Activated T-helper 2 cell treated with anti-CD3 and anti-CD28 coated beads, Interferon-gamma antibody, Interleukin-2, Interleukin-4, amounts not matched to agents 10 μg/mL and 5 μg/mL and 100 μg/mL, durations not matched to agents 14 hours and 24 hours and 36 hours (primary cell): Measurements from ENCODE around the gene MXD1. TPM values are rescaled to one million over a fixed set of nuclear protein-coding genes. Genes with fewer than 3 reads are reported as not detected.

ENCODE experiments used
- DNase-seq: peaks from one replicate; pipeline ENCODE4 v3.0.0; 2021; ENCODE audit warnings: low spot score
- H3K27ac Mint-ChIP-seq: one replicate; pipeline ENCODE4 v1.8.0; 2021; ENCODE audit warnings: mixed read lengths
- H3K27me3 Mint-ChIP-seq: one replicate; pipeline ENCODE4 v1.8.0; 2021; ENCODE audit warnings: low read depth, mixed read lengths
- H3K36me3 Mint-ChIP-seq: one replicate; pipeline ENCODE4 v1.8.0; 2021; ENCODE audit warnings: low read depth, mixed read lengths
- H3K4me1 Mint-ChIP-seq: one replicate; pipeline ENCODE4 v1.8.0; 2021; ENCODE audit warnings: low read depth, mixed read lengths
- H3K4me3 Mint-ChIP-seq: one replicate; pipeline ENCODE4 v1.8.0; 2021; ENCODE audit warnings: low read depth, mild to moderate bottlenecking, moderate library complexity, mixed read lengths
- H3K9me3 Mint-ChIP-seq: one replicate; pipeline ENCODE4 v1.8.0; 2021; ENCODE audit warnings: mixed read lengths
- intact Hi-C: fragments of 100-400 bp; cut with micrococcal nuclease; formaldehyde crosslinking; loops from one replicate; pipeline ENCODE4 v1.15.1; 2023
- total RNA-seq: library from RNA; stranded (reverse); gene quantifications from 2 replicates; pipeline ENCODE4 v1.2.3, GENCODE V29; 2022

The MXD1 gene
- total RNA-seq, 1 donor from 2014 or later: 10.0 TPM

DNA sequence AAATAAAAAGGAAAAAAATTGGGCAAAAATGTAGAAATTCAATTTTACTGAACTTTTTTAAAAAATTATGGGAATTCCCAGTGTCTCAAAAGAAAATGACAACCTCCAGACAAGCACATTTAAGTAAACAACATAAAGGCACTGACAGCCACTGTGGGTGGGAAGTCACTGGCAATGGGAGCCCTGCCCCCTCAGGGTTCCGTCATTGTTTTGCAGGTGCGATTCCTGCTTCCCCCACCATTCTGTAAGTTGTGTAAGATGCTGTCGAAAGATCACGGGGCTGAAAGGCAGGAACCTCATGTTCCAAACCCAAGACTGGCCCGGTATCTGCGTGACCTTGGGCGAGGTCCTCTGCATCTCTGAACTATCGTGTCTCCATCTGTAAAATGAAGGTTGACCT is 62.3 kb downstream of the MXD1 start:
- Mint-ChIP-seq H3K4me3 (no peak overlapping the region), H3K27me3 (no peaks in the 10 kb centered on the region), H3K36me3 (no peaks in the 10 kb centered on the region), H3K9me3 (no peaks in the 10 kb centered on the region), H3K4me1 (peaks cover 17% of the 10 kb centered on the region), H3K27ac (no peak overlapping the region)
- intact Hi-C loops: no loop called here
- no peak for DNase-seq

GRCh38 chr2:69977906-69978482 is 63.1 kb downstream of the MXD1 start:
- Mint-ChIP-seq H3K4me1 (peaks cover 17% of the 10 kb centered on the region), H3K27ac (no peak overlapping the region), H3K9me3 (no peaks in the 10 kb centered on the region), H3K27me3 (no peaks in the 10 kb centered on the region), H3K4me3 (no peak overlapping the region), H3K36me3 (no peaks in the 10 kb centered on the region)
- DNase-seq: no peak
- intact Hi-C loops: no loop called here

DNA sequence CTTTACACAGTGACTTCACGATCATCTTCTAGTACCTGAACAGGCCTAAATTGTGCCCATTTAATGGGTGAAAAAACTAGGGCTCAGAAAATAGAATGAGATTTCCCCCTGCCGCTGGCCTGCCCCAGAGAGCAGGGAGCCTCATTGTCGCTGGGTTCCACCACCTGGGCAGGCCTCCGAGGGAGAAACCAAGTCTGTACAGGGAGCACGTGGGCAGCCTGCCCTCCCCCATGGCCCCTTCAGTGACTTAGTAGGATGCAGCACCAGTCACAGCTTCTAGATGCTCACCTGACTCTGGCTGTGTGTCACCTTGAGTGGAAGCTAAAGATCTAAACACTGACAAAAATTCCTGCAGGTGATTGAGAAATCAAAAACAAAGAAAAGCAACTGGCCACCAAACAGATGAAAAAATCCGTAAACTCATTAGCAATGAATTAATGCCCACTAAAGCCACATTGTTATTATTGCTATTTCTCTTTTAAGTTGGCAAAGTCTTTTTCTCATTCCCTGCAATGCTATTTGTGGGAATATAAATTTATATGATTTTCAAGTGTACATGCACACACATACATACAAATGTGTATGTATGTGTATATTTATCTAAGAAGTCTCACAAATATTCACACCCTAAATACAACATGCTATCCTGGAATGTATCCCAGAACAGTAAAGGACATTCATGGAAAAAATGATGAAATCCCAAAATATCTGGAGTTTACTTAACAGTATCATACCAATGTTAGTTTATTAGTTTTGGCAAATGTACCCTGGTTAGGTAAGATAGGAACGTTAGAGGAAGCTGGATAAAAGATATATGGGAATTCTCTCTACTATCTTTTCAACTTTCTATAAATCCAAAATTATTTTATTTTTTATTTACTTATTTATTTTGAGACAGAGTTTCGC is 65.2 kb downstream of the MXD1 start:
- Mint-ChIP-seq H3K27ac (no peak overlapping the region), H3K36me3 (no peaks in the 10 kb centered on the region), H3K4me1 (peaks cover 13% of the 10 kb centered on the region), H3K4me3 (no peak overlapping the region), H3K27me3 (no peaks in the 10 kb centered on the region), H3K9me3 (no peaks in the 10 kb centered on the region)
- DNase-seq: no peak
- intact Hi-C loops: no loop called here

GRCh38 chr2:69983392-69983966 is 68.6 kb downstream of the MXD1 start:
- H3K27ac Mint-ChIP-seq: no peak overlapping the region
- DNase-seq: no peak
- peaks cover 3% of the 10 kb centered on the region for H3K4me1 Mint-ChIP-seq
- no peak overlapping the region for H3K4me3 Mint-ChIP-seq
- no peaks in the 10 kb centered on the region for H3K9me3 Mint-ChIP-seq
- H3K27me3 Mint-ChIP-seq: no peaks in the 10 kb centered on the region
- intact Hi-C loops: no loop called here
- H3K36me3 Mint-ChIP-seq: no peaks in the 10 kb centered on the region

DNA sequence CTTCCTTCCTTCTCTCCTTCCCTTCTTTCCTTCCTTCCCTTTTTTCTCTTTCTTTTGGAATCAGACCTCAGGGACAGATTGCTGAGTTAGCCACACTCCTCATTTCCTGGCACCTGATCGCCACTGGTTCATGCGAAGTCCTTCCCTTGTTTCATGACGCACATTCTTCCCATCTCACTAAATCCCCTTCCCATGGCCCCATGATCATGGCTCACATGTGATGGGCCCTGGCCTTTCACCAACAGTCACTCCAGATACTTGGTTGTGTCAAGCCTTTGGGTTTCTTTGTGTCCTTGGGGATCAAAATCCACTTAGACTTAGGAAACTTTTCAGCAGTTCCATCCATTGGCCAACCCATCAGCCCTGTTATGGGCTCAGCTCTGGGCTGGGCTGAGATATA is 70.3 kb downstream of the MXD1 start:
- intact Hi-C loops: no loop called here
- Mint-ChIP-seq H3K4me3 (no peak overlapping the region), H3K9me3 (no peaks in the 10 kb centered on the region), H3K4me1 (peaks cover 3% of the 10 kb centered on the region), H3K27ac (no peak overlapping the region), H3K36me3 (no peaks in the 10 kb centered on the region), H3K27me3 (no peaks in the 10 kb centered on the region)
- DNase-seq: no peak

GRCh38 chr2:69985688-69986087 is 70.8 kb downstream of the MXD1 start:
- Mint-ChIP-seq H3K27ac (no peak overlapping the region), H3K4me3 (no peak overlapping the region), H3K27me3 (no peaks in the 10 kb centered on the region), H3K4me1 (peaks cover 3% of the 10 kb centered on the region), H3K9me3 (no peaks in the 10 kb centered on the region), H3K36me3 (no peaks in the 10 kb centered on the region)
- DNase-seq: no peak
- intact Hi-C loops: no loop called here

GRCh38 chr2:69986691-69987090 is 71.8 kb downstream of the MXD1 start:
- no peaks in the 10 kb centered on the region for H3K9me3 Mint-ChIP-seq
- no peak overlapping the region for H3K4me3 Mint-ChIP-seq
- H3K27me3 Mint-ChIP-seq: no peaks in the 10 kb centered on the region
- no peak for DNase-seq
- intact Hi-C loops: no loop called here
- peaks cover 4% of the 10 kb centered on the region for H3K4me1 Mint-ChIP-seq
- H3K36me3 Mint-ChIP-seq: no peaks in the 10 kb centered on the region
- no peak overlapping the region for H3K27ac Mint-ChIP-seq

- no peak overlapping the region for H3K4me3 Mint-ChIP-seq
- peak overlapping the region; percentile 17 for H3K27ac Mint-ChIP-seq
- H3K9me3 Mint-ChIP-seq: no peaks in the 10 kb centered on the region
- no peaks in the 10 kb centered on the region for H3K36me3 Mint-ChIP-seq
- DNase-seq: no peak
- intact Hi-C loops: no loop called here
- peaks cover 4% of the 10 kb centered on the region for H3K4me1 Mint-ChIP-seq
- no peaks in the 10 kb centered on the region for H3K27me3 Mint-ChIP-seq
Observed at GRCh38 chr2:69988086-69988635, 73.3 kb downstream of the MXD1 start.

DNA sequence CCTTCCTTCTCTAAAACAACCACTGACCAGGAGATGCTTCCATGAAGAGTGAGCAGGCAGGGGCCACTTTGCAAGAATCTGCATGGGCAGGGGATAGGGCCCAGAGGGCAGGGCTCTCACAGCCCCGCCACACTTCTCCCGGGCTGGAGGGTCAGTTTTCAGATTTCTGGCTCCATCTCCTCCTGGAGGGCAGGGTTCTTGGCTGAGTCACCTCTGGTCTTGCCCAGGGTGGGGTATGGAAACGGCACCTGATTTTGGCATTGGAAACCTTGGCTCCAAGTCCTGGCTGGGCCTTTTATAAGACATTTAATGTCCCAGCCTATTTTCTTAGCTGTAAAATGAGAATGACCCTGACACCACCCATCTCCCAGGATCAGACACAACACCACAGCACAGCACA is 74.1 kb downstream of the MXD1 start:
- Mint-ChIP-seq H3K9me3 (no peaks in the 10 kb centered on the region), H3K27me3 (no peaks in the 10 kb centered on the region), H3K4me1 (peaks cover 4% of the 10 kb centered on the region), H3K27ac (no peak overlapping the region), H3K4me3 (no peak overlapping the region), H3K36me3 (peaks cover 3% of the 10 kb centered on the region)
- intact Hi-C loops: no loop called here
- DNase-seq: no peak

GRCh38 chr2:69989441-69990105 is 74.7 kb downstream of the MXD1 start:
- Mint-ChIP-seq H3K27ac (no peak overlapping the region), H3K36me3 (peaks cover 3% of the 10 kb centered on the region), H3K4me1 (peaks cover 4% of the 10 kb centered on the region), H3K4me3 (no peak overlapping the region), H3K27me3 (no peaks in the 10 kb centered on the region), H3K9me3 (no peaks in the 10 kb centered on the region)
- intact Hi-C loops: no loop called here
- DNase-seq: no peak
